GM19025 (cell line): ENCODE data around the gene RGL4.
A peak's percentile ranks its signal among the peaks of the same experiment; 100 is the strongest.

ENCODE experiments used
- ATAC-seq: cut with Tn5 transposase; IDR thresholded peaks from one replicate; pipeline ENCODE4 v1.9.1; 2021; ENCODE audit warnings: mild to moderate bottlenecking, low read depth, moderate library complexity; ENCODE audit not compliant: unreplicated experiment

The RGL4 gene

GRCh38 chr22:23677701-23677995 lies 13.2 kb upstream of the RGL4 start:
- no peak for ATAC-seq

GRCh38 chr22:23678133-23678532 lies 12.7 kb upstream of the RGL4 start:
- ATAC-seq: no peak

DNA sequence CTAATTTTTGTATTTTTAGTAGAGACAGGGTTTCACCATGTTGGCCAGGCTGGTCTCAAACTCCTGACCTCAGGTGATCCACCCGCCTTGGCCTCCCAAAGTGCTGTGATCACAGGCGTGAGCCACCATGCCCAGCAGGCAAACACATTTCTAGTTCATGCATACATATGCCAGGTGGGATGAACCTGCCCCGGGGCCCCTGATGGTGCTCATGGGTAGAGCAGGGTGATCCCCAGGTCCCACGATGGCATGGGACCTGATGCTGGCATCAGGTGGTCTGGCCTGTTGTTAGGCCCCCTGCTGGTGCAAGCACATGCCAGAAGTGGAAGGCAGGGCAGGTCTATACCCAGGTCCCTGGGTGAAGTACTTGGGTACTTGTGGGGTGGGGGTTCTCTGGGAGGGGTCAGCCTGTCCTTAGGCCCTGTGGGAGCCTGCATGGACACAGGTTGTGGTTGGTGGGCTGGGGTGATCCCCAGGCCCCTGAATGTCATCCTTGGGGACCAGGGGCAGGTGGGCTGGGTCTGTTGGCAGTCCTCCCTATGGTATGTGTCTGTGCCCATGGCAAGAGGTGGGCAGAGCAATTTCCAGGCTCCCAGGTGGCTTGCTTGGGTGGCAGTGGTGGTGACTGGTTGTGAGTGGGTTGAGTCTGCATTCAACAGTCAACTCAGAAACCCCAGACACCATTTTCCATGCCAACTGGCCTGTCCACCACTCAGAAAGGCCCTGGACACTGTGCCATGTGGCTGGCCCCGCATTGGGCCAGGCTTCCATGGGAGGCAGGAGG lies 9.6 kb upstream of the RGL4 start:
- ATAC-seq: no peak

GRCh38 chr22:23682077-23682476 lies 8.7 kb upstream of the RGL4 start:
- no peak for ATAC-seq

- ATAC-seq: no peak
Measured at GRCh38 chr22:23682827-23683355, 7.9 kb upstream of the RGL4 start.

DNA sequence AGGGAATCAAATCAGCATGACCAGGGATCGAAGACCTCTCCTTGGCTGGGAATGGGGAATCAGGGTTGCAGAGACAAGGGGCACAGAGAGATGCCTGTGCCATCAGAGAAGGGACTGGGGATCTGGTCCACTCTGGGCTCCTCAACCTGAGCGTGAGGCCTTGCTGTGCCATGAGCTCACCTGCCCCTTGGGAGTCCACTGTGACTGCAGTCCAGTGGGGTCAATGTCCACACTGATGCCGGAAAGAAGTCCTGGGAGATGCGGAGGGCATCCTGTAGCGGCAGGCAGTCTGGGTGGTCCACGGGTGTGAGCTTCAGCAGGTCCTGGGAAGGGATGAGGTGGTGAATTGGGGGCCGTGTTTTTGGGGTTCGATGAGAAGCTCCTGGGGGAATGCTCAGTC lies 7.3 kb upstream of the RGL4 start:
- ATAC-seq: no peak

DNA sequence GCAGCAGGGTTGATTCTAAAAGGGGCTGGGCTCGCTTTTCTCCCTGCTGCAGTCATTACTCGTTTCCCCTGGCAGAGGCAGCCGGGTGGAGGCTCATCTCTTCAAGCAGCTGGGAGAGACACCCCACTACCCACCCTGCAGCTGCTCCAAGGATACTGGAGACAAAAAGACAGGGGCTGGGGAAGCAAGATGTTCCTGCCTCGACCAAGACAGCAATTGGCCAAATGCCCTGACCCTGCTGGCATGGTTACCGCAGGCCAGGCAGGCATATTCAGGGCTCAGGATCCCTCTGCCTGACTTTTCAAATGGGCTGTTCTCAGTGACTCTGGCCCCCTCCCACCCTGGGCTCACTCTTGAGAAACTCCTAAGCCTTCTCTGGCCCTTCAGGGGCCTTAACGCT lies 6.8 kb upstream of the RGL4 start:
- ATAC-seq: no peak

DNA sequence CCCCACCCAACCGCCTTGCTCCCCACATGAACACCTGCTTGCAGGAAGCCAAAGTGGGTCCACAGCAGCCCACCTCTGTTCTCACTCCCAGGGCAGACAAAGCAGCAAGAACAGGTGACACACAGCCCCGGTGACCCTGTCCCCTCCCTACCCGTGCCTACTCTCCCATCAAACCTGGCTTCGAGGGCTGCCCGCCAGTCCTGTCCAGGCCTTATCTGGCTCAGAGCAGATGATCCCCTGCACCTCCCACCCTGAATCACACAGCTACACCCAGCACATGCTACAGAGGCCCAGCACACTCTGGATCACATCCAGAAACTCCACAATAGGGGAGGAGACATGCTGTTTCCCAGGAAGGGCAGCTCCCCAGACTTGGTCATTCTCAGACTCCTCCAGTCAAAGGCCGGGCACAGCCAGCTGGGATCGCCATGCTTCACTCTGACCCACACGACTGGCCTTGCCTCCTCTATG lies 6.2 kb upstream of the RGL4 start:
- ATAC-seq: no peak

GRCh38 chr22:23685205-23685784 lies 5.5 kb upstream of the RGL4 start:
- no peak for ATAC-seq

GRCh38 chr22:23686416-23687024 lies 4.3 kb upstream of the RGL4 start:
- no peak for ATAC-seq

DNA sequence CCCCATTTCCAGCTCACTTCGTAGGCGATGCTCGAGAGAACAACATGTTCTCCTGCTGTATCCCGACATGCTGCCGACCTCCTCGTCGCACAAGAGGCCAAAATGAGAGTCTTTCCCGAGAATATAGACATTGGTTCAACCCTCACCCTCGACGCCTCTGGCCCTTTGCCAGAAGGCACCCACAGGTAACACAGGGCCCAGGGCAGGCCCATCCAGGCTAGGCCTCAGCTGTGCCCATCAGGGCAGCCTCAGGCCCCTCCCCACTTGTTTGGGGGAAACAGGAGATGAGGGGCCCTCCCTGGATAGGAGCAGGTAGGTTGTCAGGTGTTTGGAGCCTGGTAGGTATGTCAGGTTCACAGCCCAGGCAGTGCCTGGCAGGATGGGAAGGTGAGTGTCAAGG lies 2.7 kb upstream of the RGL4 start:
- ATAC-seq: no peak

- ATAC-seq: no peak
Measured at GRCh38 chr22:23688571-23688970, 2.2 kb upstream of the RGL4 start.

DNA sequence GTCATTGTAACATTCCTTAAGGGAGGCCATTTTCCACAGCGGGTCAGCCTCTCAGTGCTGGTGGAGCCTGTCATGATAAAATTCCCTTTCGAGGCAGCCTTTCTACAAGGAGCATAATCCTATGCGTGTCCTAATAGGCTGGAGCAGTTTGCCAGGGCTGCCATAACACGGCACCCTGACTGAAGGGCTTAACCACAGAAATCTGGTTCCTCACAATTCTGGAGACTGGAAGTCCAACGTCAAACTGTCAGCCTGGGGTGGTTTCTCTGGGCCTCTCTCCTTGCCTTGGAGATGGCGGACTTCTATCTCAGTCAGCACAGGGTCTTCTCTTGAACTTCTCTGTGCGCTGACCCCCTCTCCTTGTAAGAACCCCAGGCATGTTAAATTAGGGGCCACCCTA lies 1.4 kb upstream of the RGL4 start:
- ATAC-seq: no peak

GRCh38 chr22:23691748-23692423 lies 1.1 kb downstream of the RGL4 start:
- no peak for ATAC-seq

GRCh38 chr22:23692598-23693291 lies 1.9 kb downstream of the RGL4 start:
- no peak for ATAC-seq

DNA sequence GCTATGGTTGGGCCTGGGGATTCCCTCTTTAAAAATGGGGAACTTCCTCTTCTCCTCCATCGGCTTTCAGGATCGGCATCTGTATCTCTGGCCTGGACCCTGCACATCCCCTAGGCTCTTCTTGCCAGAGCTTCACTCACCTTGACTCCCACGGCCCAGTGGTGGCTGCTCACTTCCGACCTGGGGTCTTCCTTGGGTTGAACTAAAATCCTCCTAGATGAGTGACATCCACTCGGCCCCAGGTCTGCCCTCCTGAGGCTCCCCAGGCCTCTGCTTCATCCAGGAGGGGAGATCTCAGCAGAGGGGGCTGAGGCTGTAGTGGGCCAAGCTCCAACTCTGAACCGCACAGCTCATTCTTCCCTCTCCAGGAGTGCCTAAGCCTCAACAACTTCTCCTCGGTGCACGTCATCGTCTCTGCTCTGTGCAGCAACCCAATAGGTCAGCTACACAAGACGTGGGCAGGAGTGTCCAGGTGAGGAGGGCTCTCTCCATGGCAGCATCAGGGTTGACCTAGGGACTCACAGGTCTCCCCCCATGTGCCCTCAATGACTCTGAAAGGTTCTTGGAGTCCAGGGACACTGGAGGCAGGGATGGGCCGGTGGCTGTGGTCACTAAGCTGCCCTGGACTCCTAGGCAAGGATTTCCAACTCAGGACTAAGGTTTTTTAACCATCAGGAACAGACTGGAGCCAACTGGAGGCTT lies 3.3 kb downstream of the RGL4 start:
- no peak for ATAC-seq

- ATAC-seq: no peak
Measured at GRCh38 chr22:23695141-23695540, 4.3 kb downstream of the RGL4 start.

DNA sequence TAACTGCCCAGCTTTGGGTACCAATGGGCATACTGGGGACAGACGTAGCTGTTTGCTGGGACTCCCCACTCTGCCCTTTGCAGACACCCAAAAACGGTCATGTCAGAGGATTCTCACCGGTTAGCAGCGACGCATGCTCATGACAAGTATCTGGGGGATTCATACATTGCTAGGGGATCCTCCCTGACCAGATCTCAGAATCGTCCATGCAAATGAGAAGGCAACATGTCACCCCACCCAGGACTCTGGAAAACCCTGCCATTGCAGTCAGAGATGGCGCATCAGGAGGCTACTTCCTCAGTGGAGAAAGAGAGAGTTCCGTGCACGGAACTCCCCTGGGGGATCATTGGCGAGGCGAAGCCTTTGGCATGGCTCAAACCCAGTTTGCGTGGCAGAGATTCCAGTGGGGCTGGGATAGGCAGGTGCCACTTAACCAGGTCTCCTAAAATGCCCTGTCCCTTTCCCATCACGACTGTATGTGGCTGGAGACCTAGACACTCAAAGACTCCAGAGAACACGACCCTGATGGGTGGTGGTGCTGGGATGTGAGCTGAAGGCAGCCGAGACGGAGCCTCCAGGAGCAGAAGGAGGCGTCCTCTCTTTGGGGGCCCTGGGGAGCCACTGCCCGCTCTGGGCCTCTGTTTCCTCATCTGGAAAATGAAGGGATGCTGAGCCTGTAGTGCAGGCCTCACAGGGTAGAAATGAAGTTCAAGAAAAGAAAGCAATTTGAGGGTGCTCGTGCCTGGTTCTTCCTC lies 4.9 kb downstream of the RGL4 start:
- ATAC-seq: no peak

DNA sequence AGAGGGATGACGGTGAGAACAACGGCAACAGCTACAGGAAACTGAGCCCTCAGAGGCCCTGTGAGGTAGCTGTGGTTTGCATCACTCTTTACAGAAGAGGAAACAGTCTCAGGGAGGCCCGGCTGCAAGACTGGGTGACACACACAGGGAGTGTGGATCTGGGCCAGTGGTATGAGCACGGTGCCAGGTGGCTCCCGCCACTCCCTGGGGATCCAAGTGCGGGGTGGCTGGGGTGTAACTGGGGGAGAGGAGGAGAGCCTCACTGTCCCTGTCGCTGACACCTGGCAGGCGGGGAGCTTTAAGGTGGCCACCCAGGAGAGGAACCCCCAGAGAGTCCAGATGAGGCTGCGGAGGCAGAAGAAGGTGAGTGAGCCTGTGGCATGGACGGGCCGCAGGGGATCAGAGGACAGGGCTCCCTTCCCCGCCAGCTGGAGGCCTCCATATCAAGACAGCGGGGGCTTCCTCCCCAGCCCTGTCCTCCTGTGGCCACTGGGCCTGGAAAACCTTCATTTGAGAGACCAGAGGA lies 5.6 kb downstream of the RGL4 start:
- peak; percentile 86 for ATAC-seq
